GM18867 (cell line): ENCODE data around the gene TENM4.

Experiments used
- ATAC-seq: cut with Tn5 transposase; IDR thresholded peaks from one replicate; pipeline ENCODE4 v1.9.1; 2021; ENCODE audit warnings: mild to moderate bottlenecking, moderate library complexity; ENCODE audit not compliant: unreplicated experiment

The TENM4 gene

DNA sequence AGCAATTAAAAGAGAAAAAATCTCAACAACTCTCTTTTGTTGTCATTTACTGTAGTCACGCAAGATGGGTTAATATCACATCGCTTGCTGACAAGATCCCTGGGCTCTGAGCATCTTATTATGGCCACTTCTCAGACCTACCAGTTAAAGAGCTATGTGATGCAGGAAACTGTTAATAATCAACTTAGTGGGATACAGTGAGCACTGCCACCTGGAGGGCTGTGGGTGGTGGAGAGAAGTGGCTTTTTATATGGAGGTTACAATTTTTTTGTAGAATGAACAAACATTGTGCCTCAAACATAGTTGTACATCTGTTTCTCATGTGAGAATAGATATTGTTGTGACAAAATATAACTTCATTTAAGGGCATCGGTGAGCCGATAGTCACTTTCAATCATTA, 181.0 kb downstream of the TENM4 start:
- no peak for ATAC-seq

GRCh38 chr11:79258576-79258975, 182.3 kb downstream of the TENM4 start:
- ATAC-seq: no peak

DNA sequence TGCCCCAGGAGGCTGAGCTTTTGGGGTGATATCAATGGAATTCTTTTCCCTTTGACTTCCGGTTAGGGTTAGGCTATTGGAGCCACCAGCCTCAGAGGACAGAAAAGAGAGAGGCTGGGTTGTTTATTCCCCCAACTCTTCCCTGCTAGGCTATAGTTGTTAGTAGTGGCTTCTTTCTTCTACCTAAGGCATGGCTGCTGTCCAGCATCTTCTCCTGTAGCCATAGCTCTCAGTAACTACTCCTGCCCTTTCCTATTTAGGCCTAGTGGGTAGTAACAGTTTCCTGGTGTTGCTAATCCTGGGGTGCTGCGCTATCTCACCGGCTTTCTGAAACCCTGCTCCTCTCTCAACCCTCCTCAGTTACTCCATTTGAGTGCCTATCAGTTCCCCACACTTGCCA, 184.9 kb downstream of the TENM4 start:
- no peak for ATAC-seq

- ATAC-seq: no peak
Observed at GRCh38 chr11:79253280-79253679, 187.6 kb downstream of the TENM4 start.

- ATAC-seq: no peak
Observed at GRCh38 chr11:79249295-79249993, 191.4 kb downstream of the TENM4 start.

DNA sequence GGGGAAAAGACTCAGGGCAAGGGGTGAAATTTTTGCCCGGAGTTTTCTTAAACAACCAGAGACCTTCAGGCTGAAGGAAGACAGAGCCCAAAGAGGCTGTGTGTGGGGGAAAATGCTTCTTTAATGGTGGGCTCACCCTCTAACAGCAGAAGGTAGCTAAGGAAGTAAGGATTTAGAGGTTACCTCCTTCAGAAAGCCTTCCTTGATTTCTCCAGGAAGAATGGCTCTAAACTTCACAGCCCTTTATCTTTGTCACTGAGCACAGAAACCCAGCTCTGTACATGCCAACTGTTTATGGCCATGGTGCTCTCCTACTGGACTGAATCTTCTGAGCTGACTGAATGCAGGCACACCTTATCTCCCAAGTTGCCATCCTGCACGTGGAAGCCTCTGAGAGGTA, 196.0 kb downstream of the TENM4 start:
- ATAC-seq: no peak

GRCh38 chr11:79244241-79244772, 196.5 kb downstream of the TENM4 start:
- ATAC-seq: no peak

- no peak for ATAC-seq
Observed at GRCh38 chr11:79243422-79244210, 197.2 kb downstream of the TENM4 start.

GRCh38 chr11:79242616-79243015, 198.2 kb downstream of the TENM4 start:
- no peak for ATAC-seq

DNA sequence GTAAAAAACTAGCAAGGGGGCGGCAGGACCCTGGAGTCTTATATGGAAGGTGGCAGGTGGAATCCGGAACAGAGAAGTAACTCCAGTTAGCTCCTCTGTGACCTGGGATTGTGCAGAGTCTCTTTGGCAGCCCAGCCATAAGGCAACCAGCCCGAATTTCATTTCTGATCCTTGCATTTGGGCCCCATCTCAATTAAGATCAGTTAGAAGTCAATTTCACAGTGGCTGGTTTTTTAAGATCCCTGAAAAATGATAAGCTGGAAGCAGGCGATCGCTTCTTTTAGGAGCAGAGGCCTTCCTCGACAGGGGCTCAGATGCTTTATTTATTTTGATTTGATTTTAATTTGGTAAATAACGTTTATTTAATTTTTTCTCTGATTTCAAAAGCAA, 199.0 kb downstream of the TENM4 start:
- ATAC-seq: no peak

DNA sequence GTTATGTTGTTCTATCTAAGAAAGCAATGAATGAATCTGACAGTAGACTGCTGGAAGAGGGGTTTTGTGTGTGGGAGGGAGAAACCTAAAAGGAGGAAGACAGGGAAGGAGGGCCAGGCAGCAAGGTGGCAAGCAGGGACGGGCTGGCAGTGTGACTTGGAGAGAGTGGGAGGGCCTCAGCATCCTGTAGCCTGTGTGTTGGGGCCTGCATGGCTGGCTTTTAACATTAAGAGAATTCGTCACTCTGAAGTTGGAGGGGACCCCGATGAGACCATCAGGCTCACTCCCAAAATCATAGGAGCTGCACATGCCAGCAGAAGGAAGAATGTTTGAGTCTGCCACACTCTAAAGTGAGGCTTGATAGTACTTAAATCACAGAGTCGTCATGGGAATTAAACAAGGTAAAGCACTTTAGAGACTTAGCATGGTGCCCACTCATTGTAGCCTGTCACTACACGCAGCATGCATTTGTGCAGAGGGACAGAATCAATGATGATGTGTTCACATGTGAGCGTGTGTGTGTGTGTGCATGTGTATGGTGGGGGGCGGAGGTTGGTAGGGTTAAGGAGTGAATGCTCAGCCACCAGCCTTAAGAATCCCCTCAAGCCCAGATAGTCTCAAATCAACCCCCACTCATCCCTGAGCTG, 199.5 kb downstream of the TENM4 start:
- no peak for ATAC-seq

GRCh38 chr11:79237703-79238102, 203.1 kb downstream of the TENM4 start:
- no peak for ATAC-seq

- no peak for ATAC-seq
Observed at GRCh38 chr11:79237091-79237490, 203.7 kb downstream of the TENM4 start.

- no peak for ATAC-seq
Observed at GRCh38 chr11:79236541-79236971, 204.3 kb downstream of the TENM4 start.

GRCh38 chr11:79235696-79236095, 205.1 kb downstream of the TENM4 start:
- no peak for ATAC-seq

GRCh38 chr11:79232346-79232745, 208.5 kb downstream of the TENM4 start:
- no peak for ATAC-seq

DNA sequence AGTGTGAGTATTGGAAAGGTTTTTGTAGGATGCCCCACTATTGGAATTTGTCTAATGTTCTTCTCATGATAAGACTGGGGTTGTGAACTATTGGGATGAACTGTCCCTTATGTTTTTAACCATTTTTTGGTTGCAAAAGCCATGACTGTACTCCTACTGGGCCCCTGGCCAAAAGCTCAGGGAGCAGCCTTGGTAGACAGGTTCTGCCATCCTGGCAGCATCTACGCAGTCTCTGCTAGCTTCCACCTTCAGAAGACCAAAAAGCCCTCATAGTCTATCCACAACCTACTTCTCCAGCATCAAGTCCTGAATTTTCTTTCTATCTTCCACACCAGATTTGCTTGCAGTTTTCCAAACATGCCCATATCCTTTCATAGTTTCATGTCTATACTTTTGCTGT, 211.8 kb downstream of the TENM4 start:
- no peak for ATAC-seq

GRCh38 chr11:79227767-79228755, 212.8 kb downstream of the TENM4 start:
- no peak for ATAC-seq

DNA sequence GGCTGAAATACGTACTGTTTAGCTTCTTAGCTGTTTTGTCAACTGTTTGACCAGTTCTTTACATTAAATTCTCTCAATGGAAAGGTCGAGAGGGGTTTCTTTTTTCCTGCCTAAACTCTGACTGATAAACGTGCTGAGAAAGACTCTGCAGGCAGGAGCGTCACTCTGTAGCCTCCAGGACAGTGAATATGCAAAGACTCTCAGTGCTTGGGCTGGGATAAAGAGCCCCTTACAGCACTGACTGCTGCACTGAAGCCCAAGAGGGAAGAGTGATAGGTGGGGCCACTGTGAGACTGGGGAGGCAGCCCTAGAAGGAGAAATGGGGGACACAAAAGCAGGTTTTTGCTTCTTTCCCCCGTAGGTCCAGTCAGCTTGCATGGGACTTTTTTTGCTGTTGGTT, 213.5 kb downstream of the TENM4 start:
- ATAC-seq: no peak

- no peak for ATAC-seq
Observed at GRCh38 chr11:79226126-79226525, 214.7 kb downstream of the TENM4 start.
